Fibroblast of pulmonary artery (primary cell): Measurements from ENCODE around the gene PPDPF.

Source experiments
- DNase-seq: peaks from one replicate; pipeline ENCODE4 v3.0.0-alpha.2; 2010; ENCODE audit warnings: low read depth
- H3K4me3 ChIP-seq: replicated peaks from 2 replicates; pipeline ENCODE4 v1.5.1; 2011; ENCODE audit warnings: low read depth, mild to moderate bottlenecking, control low read depth, low read length, moderate library complexity
- TF ChIP-seq, protein P1 (sequence below): IDR thresholded peaks from 2 replicates; pipeline ENCODE4 v1.5.1; 2011; ENCODE audit warnings: mild to moderate bottlenecking, control low read depth, low read length, inconsistent platforms; ENCODE audit errors: missing control alignments

Gene PPDPF

DNA sequence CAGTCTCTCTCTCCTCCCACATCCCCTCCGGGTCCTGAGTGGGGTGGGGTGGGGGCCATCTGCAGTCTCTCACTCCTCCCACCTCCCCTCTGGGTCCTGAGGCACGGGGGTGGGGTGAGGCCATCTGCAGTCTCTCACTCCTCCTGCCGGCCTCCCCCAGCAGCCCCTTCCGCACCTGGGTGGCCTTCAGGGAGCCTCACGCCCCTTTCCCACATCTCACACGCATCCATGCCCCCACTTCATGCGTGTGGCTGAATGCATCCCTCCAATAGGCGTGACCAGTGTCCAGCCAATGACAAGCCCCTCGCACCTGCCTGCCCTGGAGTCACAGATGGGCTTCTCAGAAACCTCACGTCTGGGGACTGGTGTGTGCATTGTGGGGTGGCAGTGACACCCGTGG, 28.0 kb downstream of the PPDPF start:
- DNase-seq: no peak
- no peak overlapping the region for H3K4me3 ChIP-seq
- TF ChIP-seq, protein P1, sequence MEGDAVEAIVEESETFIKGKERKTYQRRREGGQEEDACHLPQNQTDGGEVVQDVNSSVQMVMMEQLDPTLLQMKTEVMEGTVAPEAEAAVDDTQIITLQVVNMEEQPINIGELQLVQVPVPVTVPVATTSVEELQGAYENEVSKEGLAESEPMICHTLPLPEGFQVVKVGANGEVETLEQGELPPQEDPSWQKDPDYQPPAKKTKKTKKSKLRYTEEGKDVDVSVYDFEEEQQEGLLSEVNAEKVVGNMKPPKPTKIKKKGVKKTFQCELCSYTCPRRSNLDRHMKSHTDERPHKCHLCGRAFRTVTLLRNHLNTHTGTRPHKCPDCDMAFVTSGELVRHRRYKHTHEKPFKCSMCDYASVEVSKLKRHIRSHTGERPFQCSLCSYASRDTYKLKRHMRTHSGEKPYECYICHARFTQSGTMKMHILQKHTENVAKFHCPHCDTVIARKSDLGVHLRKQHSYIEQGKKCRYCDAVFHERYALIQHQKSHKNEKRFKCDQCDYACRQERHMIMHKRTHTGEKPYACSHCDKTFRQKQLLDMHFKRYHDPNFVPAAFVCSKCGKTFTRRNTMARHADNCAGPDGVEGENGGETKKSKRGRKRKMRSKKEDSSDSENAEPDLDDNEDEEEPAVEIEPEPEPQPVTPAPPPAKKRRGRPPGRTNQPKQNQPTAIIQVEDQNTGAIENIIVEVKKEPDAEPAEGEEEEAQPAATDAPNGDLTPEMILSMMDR: no peak

DNA sequence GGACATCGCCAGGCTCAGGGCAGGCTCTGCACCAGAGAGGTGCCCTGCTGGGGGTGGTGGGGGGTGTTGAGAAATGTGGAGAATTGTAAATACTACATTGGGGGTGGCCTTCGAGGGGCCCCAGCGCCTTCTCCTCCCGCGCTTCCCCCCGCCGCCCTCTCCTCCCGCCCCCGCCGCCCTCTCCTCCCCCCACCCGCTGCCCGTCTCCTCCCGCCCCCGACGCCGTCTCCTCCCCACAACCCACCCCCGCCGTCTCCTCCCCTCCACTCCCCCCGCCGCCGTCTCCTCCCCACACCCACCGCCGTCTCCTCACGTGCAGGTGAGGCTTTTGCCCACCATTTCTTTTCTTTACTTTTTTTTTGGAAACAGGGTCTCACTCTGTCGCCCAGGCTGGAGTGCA, 28.5 kb downstream of the PPDPF start:
- no peak overlapping the region for H3K4me3 ChIP-seq
- no peak for DNase-seq
- TF ChIP-seq, protein P1: no peak

DNA sequence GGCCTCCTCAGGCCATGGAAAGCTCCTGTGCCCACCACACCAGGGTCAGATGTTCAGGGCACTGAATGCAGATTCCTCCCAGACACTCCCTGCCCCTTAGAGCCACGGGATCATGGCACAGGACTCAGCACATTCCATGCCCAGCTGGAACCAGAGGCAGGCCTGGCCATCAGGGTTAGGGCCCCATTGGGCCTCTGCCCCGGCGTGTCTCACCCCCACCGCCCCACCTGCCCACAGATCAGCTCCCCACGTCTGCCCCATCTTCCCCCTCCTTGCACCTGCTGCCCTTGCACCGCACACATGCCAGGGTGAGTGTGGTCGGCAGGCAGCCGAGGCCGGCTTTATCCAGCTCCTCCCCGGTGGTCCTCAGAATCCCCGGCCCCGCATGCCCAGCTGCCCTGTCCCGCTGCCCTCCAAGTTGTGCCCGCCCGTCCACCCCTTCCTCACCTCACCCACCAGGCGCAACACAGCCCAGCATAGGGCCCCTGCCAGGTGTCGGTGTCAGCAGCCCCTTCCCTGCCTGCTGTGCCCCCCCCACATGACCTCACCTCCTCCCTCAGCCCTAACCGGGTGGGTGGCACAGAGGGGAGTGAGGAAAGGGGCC, 29.2 kb downstream of the PPDPF start:
- H3K4me3 ChIP-seq: no peak overlapping the region
- TF ChIP-seq, protein P1: no peak
- no peak for DNase-seq

DNA sequence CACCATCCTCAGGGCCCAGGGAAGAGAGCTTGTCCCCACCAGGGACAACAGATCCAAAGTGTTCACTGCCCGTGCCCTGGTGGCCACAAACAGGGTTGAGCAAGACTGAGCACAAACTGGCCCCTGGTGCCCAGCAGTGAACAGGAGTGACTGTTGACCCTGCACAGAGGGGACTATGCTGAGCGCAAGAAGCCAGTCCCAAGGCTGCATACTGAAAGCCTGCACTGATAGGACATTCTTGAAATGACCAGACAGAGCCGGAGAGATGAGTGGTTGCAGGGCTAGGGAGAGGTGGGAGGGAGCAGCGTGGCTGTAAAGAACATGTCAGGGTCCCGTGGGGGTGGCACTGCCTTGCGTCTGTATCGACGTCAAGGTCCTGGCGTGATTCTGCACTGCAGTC, 30.5 kb downstream of the PPDPF start:
- TF ChIP-seq, protein P1: no peak
- no peak overlapping the region for H3K4me3 ChIP-seq
- DNase-seq: peak; percentile 45

DNA sequence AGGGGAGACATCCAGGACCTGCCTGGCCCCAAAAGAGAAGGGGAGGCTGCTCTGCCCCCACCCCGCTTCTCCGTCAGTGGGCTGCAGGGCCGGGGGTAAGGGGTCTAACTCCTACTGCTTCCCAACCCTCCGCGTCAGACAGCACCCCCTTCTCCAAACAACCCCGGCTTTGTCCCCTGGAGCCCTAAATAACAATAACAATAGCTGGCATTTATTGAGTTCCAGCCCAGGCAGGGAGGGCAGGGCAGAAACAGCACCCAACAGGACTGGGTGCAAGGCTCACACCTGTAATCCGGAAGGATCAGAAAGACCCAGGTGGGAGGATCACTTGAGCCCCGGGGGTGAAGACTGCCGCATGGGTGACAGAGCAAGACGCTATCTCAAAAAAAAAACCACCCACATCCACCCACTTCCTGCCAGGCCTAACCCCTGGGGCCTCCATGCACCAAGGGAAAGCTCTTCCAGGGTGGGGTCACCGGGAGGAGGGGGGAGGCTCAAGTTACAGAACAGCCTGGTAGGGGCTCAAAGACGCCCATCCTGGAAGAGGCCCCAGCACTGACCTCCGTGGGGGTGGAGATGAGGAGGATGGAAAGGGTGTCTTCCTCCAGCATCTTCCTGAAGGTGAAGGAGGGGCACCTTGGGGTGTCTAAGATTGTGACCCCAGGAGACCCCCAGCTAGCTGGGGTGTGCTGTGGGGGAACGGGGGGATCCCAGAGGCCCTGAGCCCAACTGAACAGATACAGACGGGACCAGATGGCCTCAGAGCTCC, 32.1 kb downstream of the PPDPF start:
- H3K4me3 ChIP-seq: no peak overlapping the region
- TF ChIP-seq, protein P1: no peak
- no peak for DNase-seq

DNA sequence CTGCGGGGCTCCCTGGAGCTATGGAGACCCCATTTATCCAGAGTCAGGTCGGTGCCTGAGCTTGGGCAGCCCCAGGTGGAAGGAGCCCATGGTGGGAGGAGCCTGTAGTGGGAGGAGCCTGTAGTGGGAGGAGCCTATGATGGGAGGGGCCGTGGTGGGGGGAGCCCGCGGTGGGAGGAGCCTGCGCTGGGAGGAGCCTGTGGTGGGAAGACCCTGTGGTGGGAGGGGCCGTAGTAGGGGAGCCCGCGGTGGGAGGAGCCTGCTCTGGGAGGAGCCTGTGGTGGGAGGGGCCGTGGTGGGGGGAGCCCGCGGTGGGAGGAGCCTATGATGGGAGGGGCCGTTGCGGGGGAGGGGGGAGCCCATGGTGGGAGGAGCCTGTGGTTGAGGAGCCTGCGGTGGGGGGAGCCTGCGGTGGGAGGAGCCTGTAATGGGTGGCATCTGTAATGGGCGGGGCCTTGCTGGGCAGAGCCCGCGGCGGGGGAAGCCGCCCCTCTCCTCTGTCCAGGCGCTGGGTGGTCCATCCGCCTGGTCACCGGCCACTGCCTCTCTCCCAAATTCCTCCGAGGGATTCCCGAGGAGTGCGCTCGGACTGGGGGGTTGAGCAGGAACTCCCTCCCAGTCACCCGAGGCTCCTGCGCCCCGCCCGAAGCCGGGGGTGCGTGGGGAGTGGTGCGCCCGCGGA, 32.8 kb downstream of the PPDPF start:
- peak; percentile 91 for DNase-seq
- TF ChIP-seq, protein P1: no peak
- peak overlapping the region; percentile 66 for H3K4me3 ChIP-seq
